GM21528 (cell line): ENCODE measurements around the gene RHOC.

Experiments
- ATAC-seq: cut with Tn5 transposase; IDR thresholded peaks from one replicate; pipeline ENCODE4 v1.9.1; 2021; ENCODE audit warnings: mild to moderate bottlenecking, moderate library complexity; ENCODE audit not compliant: unreplicated experiment, low FRiP score

Gene RHOC

DNA sequence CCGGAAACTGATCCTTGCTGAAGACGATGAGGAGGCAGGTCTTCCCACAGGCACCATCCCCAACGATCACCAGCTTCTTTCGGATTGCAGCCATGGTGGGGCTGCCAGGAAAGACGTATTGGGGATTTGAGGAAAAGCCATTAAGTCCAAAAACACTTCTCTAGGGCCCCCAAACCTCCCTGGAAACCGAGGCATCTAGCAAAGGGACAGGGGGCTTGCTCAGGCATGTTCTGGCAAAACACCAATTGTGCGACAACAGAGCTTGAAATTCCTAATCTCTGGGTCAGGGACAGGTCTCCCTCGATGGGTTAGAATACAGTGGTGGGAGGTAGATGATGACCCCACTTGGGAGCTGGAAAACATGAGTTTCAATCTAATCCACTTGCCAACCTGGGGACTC is 3.2 kb downstream of the RHOC start:
- no peak for ATAC-seq

DNA sequence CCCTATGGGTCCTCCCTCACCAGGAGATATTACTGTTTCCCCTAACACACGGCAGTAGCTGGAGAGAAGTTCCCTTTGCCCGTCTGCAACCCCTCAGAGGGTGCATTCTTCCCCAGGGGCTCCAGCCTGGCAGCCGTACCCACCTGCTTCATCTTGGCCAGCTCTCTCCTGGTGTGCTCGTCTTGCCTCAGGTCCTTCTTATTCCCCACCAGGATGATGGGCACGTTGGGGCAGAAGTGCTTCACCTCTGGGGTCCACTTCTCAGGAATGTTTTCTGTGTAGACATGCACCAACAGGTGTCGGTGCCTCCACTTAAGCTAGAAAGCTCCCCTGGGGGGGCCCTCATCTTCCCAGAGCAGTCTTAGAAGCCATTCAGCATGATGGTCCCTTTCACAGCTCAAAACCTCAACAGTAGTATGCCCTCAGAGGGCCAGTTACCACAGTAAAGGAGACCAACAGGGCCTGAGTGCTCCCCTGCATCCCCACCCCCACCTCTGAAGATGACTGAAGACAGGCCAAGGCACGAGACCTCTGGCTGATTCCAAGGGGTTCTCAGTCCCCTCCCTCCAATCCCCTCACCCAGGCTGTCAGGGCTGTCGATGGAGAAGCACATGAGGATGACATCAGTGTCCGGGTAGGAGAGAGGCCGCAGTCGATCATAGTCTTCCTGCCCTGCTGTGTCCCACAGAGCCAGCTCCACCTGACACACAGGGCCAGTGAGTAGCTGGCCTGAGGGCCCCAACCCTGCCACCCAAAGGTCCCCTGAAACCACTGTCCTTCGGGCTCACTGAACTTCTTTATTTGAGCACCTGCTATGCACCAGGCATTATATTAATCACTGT is 4.3 kb downstream of the RHOC start:
- ATAC-seq = no peak

DNA sequence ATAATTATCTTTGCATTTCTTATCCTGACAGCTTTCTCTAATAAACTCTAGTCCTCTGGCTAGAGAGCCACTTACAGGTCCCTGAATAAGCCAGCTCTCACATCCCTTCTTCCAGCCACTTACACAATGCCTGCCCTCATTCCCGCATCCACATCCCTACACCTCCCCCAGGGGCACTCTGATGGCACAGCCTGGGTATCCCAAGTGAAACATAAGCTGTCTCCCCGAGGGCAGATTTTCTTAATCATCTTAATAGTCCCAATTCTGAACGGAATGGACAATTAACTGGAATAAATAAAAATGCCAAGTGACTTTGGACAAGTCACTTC is 4.9 kb downstream of the RHOC start:
- ATAC-seq = no peak

DNA sequence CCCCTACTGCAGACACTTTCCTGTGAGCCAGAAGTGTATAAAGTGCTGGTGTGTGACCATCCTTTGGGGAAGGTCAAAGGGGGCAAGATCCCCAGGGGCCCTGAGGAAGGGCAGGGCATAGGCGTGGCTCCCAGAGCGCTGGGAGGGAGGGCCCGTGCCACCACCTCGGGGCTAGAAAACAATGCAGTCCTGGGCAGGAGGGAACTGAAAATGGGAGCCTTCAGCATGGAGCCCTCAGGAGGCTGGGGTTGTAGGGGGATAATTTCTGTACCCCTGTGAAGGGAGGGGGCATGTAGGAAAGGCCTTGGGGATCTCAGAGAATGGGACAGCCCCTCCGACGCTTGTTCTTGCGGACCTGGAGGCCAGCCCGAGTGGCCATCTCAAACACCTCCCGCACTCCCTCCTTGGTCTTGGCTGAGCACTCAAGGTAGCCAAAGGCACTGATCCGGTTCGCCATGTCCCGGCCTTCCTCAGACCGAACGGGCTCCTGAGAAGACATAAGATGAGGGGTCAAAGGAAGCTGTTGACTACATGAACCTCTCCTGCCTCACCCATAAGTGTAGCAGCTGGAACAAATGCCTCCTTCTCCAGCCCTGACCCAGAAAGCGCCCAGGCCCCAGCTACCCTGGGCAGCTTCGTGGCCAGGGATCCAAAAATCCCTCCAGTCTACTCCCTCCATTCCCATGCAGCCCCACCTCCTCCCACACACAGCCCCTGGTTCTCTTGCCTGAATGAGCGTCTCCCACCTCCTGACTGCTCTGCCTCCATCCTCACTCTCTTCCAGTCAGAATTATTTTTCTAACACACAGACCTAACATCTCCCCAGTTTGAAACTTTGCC is 5.5 kb downstream of the RHOC start:
- ATAC-seq = no peak

DNA sequence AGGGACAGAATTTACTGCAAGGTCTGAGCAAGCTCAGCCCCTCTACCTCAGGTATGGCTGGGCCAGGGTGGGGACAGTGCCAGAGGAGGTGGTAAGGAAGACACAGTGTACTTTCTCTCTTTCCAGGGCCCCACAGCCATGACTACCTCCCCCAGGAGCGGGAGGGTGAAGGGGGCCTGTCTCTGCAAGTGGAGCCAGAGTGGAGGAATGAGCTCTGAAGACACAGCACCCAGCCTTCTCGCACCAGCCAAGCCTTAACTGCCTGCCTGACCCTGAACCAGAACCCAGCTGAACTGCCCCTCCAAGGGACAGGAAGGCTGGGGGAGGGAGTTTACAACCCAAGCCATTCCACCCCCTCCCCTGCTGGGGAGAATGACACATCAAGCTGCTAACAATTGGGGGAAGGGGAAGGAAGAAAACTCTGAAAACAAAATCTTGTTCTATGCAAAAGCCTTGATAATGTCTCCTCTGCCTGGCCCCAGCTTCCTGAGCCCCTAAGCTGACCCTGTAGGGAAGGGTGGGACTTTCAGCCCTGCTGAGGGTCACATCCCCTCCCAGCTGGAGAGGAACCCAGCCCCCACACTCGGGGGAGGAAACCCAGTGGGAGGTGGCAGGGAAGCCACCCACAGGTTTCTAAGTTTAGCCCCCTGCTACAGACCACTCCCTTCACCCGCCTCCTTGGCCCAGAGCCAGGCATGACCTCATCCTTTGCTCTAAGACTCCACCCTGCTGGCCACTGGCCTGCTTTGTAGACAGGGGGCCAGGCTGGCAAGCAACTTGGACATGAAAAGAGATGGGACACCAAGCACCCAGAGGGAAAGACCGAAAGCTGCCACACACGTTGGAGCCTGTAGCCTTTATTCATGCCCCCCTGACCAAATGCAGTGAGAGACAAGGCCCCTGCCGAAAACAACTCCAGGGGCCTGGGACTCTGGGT is 6.4 kb downstream of the RHOC start:
- no peak for ATAC-seq

DNA sequence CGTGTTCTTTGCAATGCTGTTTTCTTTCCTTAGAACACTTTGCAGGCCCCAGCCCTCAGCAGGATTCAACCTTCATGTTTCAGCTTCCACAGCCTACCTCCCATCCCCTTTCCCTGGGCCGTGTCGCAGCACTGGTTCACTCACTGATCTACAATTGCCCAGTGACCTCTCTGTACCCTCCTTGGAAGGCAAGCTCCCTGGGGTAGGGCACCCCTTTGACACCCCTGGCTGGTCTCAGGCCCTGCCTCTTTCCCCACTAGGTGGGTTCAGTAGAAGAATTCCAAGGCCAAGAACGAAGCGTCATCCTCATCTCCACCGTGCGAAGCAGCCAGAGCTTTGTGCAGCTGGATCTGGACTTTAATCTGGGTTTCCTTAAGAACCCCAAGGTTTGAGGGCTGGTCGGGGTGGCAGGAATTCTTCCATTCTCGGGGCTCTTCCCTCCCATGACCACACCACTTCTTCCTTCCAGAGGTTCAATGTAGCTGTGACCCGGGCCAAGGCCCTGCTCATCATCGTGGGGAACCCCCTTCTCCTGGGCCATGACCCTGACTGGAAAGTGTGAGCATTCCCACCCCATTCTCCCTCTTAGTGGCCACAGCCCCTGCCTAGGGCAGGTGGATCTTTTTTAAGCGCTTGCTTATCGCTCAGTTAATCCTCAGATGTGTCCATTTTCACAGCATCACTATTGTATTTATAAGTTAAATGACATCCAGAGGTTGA is 7.3 kb downstream of the RHOC start:
- ATAC-seq = no peak

DNA sequence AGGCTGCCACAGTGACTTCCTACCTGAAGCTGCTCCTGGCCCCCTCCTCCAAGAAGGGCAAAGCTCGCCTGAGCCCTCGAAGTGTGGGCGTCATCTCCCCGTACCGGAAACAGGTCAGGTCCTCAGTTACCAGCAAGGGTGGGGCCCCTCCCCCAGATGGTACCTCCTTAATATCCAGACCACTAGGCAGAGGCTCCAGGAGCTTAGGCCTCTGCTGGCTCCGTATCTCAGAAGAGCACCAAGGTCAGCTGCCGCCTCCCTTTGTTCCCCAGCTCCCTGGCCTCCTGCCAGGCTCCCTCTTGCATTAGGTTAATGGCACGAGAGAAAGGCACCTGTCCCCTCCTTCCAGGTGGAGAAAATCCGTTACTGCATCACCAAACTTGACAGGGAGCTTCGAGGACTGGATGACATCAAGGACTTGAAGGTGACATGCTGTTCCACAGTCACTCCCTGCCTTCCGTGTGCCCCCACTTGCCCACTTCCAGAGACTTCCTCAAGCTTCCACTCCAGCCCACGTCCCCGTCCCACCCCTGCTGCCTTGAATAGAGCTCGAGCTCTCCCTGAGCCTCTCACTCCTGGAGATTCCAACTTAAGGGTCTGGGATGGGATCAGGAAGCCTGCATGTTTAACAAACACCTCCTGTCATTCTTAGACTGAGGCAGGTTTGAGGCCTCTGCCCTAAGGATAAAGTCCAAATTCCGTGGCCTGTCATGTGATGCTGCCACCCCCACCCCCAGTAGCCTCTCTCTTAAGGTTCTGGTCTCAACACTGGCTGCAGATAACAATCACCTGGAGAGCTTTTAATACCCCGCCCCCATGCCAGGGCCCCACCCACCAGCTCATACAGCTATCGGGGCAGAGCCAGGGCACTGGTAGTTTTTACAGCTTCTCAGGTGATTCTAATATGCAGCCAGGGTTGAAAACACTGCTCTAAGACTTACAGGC is 8.3 kb downstream of the RHOC start:
- ATAC-seq = no peak

DNA sequence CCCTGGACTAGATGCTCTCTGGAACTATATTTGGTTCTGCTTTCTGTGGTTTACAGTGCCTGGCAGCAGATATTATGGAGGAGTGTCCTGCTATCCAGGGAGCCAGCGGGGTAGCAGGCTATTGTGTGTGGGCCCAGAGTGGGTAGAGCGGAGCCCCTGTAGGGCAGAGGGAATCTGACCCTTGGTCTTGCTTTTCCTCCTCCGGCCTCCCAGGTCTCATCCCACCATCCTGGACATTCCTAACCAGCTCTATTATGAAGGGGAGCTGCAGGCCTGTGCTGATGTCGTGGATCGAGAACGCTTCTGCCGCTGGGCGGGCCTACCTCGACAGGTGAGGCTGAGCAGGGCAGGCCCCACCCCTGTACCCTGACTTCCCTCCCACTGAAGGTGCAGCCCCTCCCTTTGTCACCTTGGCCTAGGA is 9.1 kb downstream of the RHOC start:
- ATAC-seq = no peak

DNA sequence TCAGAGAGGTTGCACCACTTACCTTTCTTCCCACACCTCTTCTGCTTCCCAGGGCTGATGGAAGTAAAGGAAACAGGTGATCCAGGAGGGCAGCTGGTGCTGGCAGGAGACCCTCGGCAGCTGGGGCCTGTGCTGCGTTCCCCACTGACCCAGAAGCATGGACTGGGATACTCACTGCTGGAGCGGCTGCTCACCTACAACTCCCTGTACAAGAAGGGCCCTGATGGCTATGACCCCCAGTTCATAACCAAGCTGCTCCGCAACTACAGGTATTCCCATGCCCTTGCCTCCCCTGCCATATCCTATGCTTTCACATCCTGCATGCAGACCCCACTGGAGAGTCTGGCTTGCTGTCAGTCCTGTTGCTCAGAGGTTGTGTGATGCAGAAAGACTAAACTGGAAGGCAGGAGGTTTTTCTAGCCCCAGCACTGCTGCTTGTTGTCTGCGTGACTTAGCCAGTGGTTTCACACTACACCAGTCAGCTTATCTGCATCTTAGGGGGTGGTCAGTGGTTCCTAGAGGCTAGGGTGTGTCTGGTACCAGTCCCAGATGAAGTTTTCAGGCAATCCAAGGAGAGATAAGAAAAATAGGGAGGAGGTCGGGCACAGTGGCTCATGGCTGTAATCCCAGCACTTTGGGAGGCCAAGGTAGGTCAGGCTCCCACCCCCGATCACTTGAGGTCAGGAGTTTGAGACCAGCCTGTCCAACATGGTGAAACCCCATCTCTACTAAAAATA is 10.2 kb downstream of the RHOC start:
- no peak for ATAC-seq

DNA sequence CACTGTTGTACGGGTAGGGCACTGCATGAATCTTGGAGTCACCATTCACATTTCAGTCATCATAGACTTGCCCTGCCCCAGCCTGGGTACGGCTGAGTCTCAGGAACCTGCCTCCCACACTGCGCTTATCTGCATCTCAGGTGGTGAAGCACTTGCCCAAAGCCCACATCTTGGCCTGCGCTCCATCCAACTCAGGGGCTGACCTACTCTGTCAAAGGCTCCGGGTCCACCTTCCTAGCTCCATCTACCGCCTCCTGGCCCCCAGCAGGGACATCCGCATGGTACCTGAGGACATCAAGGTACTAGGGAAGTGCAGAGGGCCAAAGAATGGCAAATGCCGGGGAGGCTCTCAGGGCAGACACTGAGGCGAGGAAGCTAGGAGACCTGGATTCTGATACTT is 11.7 kb downstream of the RHOC start:
- ATAC-seq = no peak

DNA sequence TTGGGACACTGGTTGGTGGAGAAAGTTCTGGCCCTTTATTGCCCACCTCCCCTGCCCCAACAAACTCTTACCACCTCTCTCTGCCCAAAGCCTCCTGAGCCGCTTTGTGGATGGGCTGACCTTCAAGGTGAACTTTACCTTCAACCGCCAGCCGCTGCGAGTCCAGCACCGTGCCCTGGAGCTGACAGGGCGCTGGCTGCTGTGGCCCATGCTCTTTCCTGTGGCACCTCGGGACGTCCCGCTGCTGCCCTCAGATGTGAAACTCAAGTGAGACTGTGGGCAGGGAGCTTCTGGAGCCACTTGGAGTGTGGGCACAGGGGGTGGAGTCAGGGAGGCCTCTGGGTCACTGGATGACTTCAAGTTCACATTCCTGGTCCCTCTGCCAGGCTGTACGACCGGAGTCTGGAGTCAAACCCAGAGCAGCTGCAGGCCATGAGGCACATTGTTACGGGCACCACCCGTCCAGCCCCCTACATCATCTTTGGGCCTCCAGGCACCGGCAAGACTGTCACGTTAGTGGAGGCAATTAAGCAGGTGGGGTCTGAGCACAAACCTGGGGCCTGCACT is 12.5 kb downstream of the RHOC start:
- ATAC-seq = no peak

DNA sequence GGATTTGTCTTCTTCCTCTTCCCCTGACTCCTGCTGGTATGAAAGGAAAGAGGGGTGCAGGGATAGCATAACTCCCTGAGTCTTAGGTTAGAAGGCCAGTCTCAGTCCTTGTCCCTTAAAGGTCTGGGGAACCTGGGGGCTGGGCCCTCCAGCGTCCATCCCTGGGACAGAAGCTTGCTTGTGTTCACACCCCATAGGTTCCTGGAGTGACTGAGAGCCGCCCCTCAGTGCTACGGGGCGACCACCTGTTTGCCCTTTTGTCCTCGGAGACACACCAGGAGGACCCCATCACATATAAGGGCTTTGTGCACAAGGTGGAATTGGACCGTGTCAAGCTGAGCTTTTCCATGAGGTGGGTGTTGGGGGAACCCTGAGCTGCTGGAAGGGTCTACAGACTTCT is 13.1 kb downstream of the RHOC start:
- ATAC-seq = no peak

DNA sequence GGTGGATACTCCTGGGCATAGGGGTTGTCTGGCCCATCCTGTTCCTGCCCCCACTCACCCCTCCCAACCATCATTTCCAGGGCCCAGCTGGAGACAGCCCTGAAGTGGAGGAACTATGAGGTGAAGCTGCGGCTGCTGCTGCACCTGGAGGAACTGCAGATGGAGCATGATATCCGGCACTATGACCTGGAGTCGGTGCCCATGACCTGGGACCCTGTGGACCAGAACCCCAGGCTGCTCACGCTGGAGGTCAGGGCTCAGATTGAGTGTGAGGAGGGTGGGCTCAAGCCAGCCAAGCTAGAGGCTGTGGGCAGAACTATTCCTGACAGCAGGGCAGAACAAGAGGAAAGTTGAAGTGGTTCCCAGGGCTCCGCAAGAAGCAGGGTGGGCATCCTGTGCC is 14.2 kb downstream of the RHOC start:
- no peak for ATAC-seq

DNA sequence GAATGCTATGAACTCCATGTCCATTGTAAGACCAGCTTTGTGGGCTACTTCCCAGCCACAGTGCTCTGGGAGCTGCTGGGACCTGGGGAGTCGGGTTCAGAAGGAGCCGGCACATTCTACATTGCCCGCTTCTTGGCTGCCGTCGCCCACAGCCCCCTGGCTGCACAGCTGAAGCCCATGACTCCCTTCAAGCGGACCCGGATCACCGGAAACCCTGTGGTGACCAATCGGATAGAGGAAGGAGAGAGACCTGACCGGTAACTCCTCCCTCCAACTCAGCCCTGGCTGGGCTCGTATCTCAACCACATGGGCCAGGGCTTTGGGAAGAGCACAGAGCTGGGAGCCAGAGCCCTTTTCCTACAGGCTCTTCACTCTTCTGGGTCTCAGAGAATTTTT is 17.1 kb downstream of the RHOC start:
- no peak for ATAC-seq

DNA sequence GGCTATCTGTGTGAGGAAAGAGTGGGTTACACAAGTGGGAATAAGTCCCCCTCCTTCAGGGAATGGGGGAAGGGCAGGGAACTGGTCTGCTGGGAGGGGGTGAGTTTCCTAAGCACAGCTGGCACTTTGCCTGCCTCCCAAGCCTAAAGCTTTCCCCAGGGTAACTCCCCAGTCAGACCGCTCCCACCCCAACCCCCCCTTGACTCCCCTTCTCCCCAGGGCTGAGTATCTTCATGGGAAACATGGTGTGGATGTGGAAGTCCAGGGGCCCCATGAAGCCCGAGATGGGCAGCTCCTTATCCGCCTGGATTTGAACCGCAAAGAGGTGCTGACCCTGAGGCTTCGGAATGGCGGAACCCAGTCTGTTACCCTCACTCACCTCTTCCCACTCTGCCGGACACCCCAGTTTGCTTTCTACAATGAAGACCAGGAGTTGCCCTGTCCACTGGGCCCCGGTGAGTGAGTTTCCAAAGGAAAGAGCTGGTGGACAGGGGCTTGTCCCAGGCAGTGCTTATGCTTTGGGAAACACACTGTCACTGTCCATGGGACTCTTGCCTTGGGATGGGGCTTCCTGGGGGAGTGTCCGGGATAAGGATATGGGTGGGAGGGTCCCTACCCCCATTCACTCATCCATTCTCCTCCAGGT is 17.6 kb downstream of the RHOC start:
- no peak for ATAC-seq

DNA sequence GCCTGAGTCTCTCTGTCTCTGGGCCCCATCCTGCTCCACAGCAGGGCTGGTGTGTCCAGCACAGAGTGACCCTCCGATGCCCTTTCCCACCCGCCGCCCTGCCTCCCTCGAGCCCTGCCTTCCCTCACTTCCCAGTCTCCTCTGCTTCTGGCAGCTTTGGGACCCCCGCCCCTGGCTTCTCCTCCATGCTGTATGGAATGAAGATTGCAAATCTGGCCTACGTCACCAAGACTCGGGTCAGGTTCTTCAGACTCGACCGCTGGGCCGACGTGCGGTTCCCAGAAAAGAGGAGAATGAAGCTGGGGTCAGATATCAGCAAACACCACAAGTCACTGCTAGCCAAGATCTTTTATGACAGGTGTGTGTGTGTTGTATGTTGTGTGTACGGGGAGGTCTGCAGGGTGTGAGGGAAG is 18.1 kb downstream of the RHOC start:
- no peak for ATAC-seq

DNA sequence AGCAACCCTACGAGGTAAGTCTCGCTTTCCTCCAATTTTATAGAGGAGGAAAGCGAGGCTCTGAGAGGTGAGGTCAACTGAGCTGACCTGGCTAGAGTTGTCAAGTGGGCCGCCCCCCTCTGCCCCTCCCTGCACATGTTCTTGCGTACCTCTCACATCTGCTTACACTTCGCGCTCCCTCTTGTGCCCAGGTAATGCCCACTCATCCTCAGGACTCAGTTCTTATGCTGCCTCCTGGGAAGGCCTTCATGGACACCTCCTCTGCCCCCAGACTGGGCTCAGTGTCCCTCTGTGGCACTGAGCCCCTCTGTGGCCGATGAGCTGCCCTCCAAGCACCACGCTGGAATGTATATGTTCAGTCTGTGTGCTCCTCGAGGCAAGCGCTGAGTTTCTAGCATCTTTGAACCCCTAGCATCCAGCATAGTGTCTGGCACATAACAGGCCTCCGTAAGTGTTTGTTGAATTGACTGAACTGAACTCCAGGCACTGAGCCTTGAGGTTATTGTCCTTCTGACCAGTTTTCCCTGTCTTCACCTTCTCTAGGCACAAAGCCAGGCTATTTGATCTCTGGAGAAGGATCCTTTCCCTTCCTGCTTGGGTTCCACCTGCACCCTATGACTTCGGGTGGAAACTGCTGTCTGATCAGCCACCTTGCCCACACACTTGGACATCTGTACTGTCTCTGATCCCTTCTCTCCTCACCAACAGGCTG is 19.0 kb downstream of the RHOC start:
- ATAC-seq = no peak
